ENCODE data around the gene VAT1. TPM values are rescaled to one million over a fixed set of nuclear protein-coding genes. Genes with fewer than 3 reads are reported as not detected.

VAT1 gene
- 179 and 300 TPM in 2 replicates for total RNA-seq

DNA sequence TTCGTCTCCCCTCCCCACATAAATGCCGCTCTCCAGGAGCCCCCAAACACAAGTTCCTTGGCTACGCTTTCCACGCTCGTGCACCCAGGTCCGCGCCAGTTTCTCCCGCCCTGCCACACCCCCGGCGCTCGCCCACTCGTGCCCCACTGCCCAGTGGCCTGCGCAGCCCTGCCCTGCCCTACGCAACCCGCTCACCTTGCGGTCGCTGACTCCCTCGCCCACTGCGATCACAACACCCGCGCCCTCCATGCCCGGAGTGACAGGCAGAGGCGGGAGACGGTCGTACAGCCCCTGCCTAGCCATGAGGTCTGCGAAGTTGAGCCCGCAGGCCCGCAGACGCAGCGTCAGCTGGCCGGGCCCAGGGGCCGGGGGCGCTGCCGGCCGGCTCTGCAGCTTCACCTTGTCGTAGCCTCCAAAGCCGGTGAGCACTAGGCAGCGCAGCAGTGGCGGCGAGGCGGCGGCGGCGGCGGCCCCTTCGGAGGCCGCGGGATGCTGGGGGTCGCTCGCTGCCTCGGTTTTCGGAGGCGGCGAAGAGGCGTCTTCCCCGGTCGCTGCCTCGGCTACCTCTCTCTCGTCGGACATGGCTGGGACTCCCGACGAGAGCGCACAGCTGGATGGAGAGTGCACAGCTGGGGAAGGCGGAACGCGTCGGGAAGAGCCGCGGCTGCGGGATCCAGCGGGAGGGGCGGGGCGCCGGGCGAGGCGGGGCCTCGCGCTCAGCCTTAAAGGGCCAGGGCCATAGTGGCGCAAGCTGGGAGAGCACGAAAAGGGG, at the start of gene VAT1:
Gene VAT1, minus strand, starts transcription at position 645 of the 772 bp plus-strand sequence. Its CDS starts 63 bp downstream, at position 582.

DNA sequence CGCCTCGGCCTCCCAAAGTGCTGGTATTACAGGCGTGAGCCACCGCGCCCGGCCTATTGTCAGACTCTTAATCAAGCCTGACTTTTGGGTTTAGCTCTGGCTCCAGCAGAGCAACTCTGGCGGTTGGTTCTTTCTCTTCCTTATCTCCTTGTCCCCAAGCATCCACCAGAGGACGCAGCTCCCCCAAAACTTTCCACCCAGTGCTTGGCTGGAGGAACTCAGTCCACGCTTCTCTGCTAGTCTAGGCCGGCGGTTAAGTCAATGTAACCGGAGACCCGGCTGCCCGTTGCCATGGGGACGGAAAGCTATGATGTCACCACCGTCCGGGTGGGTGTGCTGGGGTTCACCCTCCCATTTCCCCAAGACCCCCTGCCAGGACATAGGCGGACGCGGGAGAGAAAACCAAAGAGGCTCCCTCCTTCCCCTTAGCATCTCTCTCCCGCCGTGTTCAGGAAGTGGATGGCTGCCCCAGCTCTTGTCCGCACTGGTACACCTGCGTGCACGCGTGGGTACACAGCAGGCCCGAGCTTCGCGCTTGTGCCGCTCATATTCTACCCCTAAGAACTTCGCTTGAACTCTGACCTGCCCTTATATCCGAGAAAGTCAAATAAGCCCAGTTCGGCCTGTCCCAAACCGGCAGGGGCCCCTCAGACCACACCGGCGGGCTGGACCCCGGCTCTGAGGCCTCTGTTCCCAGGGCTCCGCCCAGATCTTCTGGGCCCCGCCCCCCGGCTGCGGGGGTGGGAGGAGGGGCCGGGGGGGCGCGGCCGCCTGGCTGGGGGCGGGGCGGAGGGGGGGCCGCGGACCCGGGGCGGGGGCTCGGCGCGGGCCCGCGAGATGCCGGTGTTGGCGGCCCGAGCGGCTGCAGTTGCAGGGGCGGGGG, 2.5 kb upstream of the VAT1 start, which contains the start of gene RND2:
Gene RND2, plus strand, starts transcription at position 825 of the 883 bp plus-strand sequence. CDS start 117 bp downstream, outside the sequence.

DNA sequence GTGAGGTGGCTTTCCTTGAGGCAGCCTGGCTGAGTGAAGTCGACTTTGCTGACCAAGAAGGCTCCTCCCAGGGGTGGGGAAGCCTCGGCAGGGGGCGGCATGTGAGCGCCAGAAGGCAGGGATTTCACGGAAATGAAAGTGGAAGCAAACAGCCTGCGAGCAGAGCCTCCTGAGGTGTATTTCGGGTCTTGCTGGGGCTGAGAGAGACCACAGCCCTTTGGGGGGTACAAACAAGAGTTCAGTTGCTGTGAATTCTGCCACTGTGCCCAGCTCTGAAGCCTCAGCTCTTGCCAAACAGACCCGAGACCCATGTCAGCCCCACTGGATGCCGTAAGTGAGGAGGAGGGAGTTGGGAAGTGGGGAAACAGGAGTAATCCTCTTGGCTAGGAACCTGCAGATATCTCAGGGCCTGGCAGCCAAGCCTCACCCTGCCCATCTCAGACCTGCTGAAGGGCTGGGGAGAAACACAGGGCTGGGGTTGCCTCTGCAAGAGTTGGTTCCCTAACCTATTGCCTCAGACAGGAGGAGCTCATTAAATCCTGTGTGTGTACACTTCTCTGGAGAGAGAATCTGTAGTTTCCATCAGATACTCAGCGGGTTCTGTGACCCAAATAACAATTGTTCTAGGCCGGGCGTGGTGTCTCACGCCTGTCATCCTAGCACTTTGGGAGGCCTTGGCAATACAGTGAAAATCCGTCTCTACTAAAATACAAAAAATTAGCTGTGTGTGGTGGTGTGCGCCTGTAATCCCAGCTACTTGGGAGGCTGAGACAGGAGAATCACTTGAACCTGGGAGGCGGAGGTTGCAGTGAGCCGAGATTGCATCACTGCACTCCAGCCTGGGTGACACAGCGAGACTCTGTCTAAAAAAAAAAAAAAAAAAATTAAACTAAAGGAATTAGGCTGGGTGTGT, 15.3 kb downstream of the VAT1 start, which contains the start of gene IFI35:
Gene IFI35, plus strand, starts transcription at position 146 of the 913 bp plus-strand sequence. Its CDS starts 164 bp downstream, at position 310.

DNA sequence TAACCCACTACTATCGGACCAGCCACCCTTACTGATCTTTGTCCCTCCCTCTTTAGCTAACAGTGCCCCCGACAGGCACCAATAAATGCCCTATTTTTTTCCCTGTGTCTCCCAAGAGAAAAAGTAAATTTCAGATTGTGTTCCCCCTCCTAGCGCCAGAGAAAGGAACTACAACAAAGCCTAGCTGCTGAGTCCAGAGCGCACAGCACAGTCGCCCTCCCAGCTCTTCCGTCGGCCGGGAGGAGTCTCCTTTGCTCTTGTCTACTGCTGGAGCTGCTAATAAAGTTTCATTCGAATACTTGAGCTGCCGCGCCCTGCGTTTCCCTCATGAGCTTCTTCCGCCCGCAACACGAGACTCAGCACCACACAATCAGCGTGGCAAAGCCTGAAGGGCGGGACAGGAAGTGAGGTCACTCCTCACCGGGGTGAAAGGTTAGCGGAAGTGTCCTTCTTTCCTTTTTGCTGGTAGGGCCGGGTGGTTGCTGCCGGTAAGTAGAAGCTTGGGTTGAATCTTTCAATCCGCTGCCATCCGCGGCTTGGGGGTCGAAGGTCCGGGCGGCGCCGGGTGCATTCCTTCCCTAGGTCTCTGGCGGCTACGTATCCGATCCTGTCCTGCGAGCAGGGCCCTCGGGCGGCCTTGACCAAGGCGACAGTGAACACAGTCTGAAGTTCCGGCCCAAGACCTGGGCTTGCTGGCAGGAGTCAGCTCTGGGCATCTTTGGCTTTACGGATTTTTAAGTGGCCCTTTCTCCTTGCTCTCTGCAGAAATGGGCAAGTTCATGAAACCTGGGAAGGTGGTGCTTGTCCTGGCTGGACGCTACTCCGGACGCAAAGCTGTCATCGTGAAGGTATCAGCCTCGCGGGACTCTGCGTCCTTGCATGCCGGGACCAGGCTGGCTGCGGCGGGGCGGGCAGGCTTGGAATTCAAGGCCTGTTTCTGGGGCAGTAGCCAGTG, 23.9 kb downstream of the VAT1 start, which contains the start of gene RPL27:
Gene RPL27, plus strand, starts transcription at position 436 of the 955 bp plus-strand sequence. Its CDS starts 332 bp downstream, at position 768.

DNA sequence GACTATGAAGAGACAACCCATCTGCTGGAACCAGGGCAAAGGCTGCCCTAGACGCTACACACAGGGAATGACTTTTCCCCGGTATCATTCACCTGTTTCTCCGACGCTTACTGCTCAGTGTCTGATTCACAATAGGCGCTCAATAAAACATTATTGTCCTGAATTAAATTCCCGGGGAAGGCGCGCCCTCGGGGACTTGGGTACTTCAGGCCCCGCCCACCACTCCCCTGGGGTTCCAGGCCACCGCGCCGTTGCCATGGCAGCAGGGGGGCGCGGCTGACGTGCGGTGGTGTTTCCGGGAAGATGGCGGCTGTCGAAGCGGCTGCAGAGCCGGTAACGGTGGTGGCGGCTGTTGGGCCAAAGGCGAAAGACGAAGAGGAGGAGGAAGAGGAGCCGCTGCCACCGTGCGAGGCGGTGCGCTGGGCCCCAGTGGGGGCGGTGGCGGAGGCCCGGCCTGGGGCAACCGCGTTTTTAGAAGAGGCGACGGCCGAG, 41.9 kb downstream of the VAT1 start, which contains the start of gene RUNDC1:
Gene RUNDC1, plus strand, starts transcription at position 292 of the 492 bp plus-strand sequence. Its CDS starts 12 bp downstream, at position 304.

DNA sequence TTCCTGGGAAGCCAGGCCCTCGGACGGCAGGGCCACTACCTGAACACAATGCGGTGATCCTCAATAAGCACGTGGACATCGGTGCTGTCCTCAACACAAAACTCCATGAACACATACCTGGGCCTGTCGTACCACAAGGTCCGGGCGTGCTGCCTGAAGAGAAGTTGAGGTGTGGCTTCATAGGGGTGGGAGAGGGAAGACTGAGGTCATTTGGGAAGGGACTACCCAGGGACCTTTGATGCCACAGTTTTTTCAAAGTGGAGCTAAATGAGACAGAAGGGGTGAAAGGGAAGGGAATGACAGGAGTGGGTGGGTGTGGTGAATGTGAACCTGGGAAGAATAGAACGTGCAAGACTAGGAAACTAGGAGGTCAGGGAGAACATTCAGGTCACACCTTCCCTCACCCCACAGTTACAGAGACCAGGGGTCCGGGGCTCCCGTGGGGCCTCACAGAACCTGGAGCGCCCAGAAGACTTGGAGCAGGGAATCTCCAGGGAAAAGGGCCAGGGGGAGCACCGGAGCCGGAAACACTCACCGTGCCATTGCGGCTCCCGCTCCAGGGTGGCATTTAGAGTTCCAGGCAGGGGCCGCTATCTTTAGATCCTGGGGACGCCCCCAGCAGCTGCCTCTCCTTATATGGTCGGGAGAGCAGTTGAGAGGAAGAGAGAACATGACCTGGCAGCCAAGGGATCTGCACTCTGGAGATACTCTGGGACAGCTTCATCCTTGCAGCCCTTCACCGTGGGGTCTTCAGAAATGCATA, 42.5 kb downstream of the VAT1 start, which contains the start of gene PTGES3L:
Gene PTGES3L, minus strand, starts transcription at position 570 of the 763 bp plus-strand sequence. Its CDS starts 27 bp downstream, at position 543.

Other genes starting within 250 kb of the VAT1 start
- 62.7 and 87.4 TPM in 2 replicates for gene VPS25, start 248.9 kb downstream of the VAT1 start, total RNA-seq
- gene WNK4, start 241.8 kb downstream of the VAT1 start, total RNA-seq, result 2.9 and 4.3 TPM in 2 replicates
- 58.2 and 72.0 TPM in 2 replicates for gene COA3, start 223.7 kb downstream of the VAT1 start, total RNA-seq
- 0.37 TPM in 1 of 2 replicates, not detected in the other for gene CNTD1, start 223.5 kb downstream of the VAT1 start, total RNA-seq
- gene BECN1, start 198.1 kb downstream of the VAT1 start, total RNA-seq, result 107 and 110 TPM in 2 replicates
- gene PSME3, start 189.0 kb downstream of the VAT1 start, total RNA-seq, result 58.4 and 103 TPM in 2 replicates
- 0.33 and 0.75 TPM in 2 replicates for gene AOC2, start 177.8 kb downstream of the VAT1 start, total RNA-seq
- gene AOC3, start 171.2 kb downstream of the VAT1 start, total RNA-seq, result 0.11 and 0.12 TPM in 2 replicates
- gene G6PC1, start 121.6 kb downstream of the VAT1 start, total RNA-seq, result not detected in 2 replicates
- gene AARSD1, start 57.9 kb downstream of the VAT1 start, total RNA-seq, result 25.2 and 25.3 TPM in 2 replicates
- gene PTGES3L, start 42.3 kb downstream of the VAT1 start, total RNA-seq, result 0.12 and 0.44 TPM in 2 replicates
- 12.2 and 13.4 TPM in 2 replicates for gene RUNDC1, start 41.8 kb downstream of the VAT1 start, total RNA-seq
- 858 and 1,281 TPM in 2 replicates for gene RPL27, start 24.0 kb downstream of the VAT1 start, total RNA-seq
- gene IFI35, start 15.6 kb downstream of the VAT1 start, total RNA-seq, result 26.0 and 32.0 TPM in 2 replicates
- 0.44 and 0.50 TPM in 2 replicates for gene RND2, start 2.8 kb upstream of the VAT1 start, total RNA-seq
- gene BRCA1, start 103.0 kb upstream of the VAT1 start, total RNA-seq, result 20.0 and 47.0 TPM in 2 replicates
- 96.4 and 131 TPM in 2 replicates for gene NBR1, start 148.8 kb upstream of the VAT1 start, total RNA-seq
- gene TMEM106A, start 189.5 kb upstream of the VAT1 start, total RNA-seq, result 2.9 and 3.5 TPM in 2 replicates
- gene CCDC200, start 206.2 kb upstream of the VAT1 start, total RNA-seq, result not detected in 2 replicates
- gene RNU2-1, start 211.6 kb upstream of the VAT1 start, total RNA-seq, result not detected in 2 replicates

All from uterine smooth muscle cell (primary cell).